Cardiac fibroblast (primary cell): ENCODE data around the gene TBC1D4.

ENCODE experiments used
- DNase-seq, 2 donors: peaks; one replicate each; pipeline versions ENCODE4 v3.0.0 to v3.0.0-alpha.2; 2010; ENCODE audit warnings: low read depth in 2 of 2
- H3K4me3 ChIP-seq, 2 donors: replicated peaks in 1 of 2; 1 replicate in 1 of 2; 2 replicates in 1 of 2; pipeline ENCODE4 v1.5.1; 2011; ENCODE audit warnings: low read depth in 2 of 2, low read length in 2 of 2, mild to moderate bottlenecking in 2 of 2, moderate library complexity in 1 of 2
- CTCF ChIP-seq: IDR thresholded peaks from one replicate; pipeline ENCODE4 v1.5.1; 2011; ENCODE audit warnings: low read depth, mild to moderate bottlenecking, low read length, inconsistent platforms

TBC1D4 gene

GRCh38 chr13:75399168-75399878, 82.6 kb downstream of the TBC1D4 start:
- H3K4me3 ChIP-seq: no peak overlapping the region
- DNase-seq: peak in 1 of 2 donors; percentile 13
- TF ChIP-seq CTCF: no peak

- no peak for TF ChIP-seq CTCF
- no peak for DNase-seq
- no peak overlapping the region for H3K4me3 ChIP-seq
Observed at GRCh38 chr13:75398072-75398471, 83.9 kb downstream of the TBC1D4 start.

- no peak overlapping the region for H3K4me3 ChIP-seq
- DNase-seq: no peak
- no peak for TF ChIP-seq CTCF
Observed at GRCh38 chr13:75395901-75396300, 86.1 kb downstream of the TBC1D4 start.

- DNase-seq: no peak
- H3K4me3 ChIP-seq: no peak overlapping the region
- TF ChIP-seq CTCF: no peak
Observed at GRCh38 chr13:75395066-75395465, 86.9 kb downstream of the TBC1D4 start.

GRCh38 chr13:75393839-75394520, 88.0 kb downstream of the TBC1D4 start:
- TF ChIP-seq CTCF: no peak
- H3K4me3 ChIP-seq: no peak overlapping the region
- peak in 1 of 2 donors; percentile 30 for DNase-seq

- no peak overlapping the region for H3K4me3 ChIP-seq
- DNase-seq: no peak
- no peak for TF ChIP-seq CTCF
Observed at GRCh38 chr13:75391432-75392100, 90.4 kb downstream of the TBC1D4 start.
